K562 (cell line): ENCODE data around the gene FSTL4. TPM values are rescaled to one million over a fixed set of nuclear protein-coding genes. Genes with fewer than 3 reads are reported as not detected.
A peak's percentile ranks its signal among the peaks of the same experiment; 100 is the strongest.

Source experiments
- ATAC-seq: fragments of 200-7000 bp; cut with Tn5 transposase; 3 replicates; pipeline ENCODE4 v1.9.1; 2020; ENCODE audit warnings: moderate library complexity
- BruUV-seq: library from RNA; stranded (reverse); fragments of 400-500 nt; replicated peaks from 2 replicates; lab custom pipeline; 2021; lab: Mats Ljungman, UMichigan
- CTCF ChIA-PET: fragments of 300-600 bp; formaldehyde crosslinking; extraction: SDS; loops from one replicate; lab custom pipeline; 2021; ENCODE audit warnings: low intra/inter-chr PET ratio; lab: Yijun Ruan, JAX
- POLR2A ChIA-PET: fragments of 300-600, 350-650 bp; sonication (Branson Sonifier 250); formaldehyde crosslinking; extraction: SDS; loops from one replicate; lab custom pipeline; 2021; ENCODE audit warnings: antibody characterized with exemption, inconsistent platforms; lab: Yijun Ruan, JAX
- DNase-seq, 4 experiments: peaks; one replicate each; pipeline versions ENCODE4 v3.0.0 to v3.0.0-alpha.2; 2011 to 2018; ENCODE audit warnings: low spot score in 3 of 4, mixed read lengths in 3 of 4; ENCODE audit errors: extremely low read depth in 1 of 4
- FAIRE-seq: peaks from 2 replicates; lab custom pipeline; 2011; peaks lifted over from hg19 to GRCh38; lab: Jason Lieb, UNC
- H2AFZ ChIP-seq: 2 replicates; pipeline ENCODE4 v1.6.0; 2011; ENCODE audit warnings: low read depth, low read length, control low read depth, inconsistent platforms
- H3K27ac ChIP-seq: fragments of 200-600 bp; 3 replicates; pipeline ENCODE4 v1.8.0; 2011; ENCODE audit warnings: low read depth, mild to moderate bottlenecking, control low read depth, inconsistent platforms, low read length, moderate library complexity, mixed read lengths; ENCODE audit errors: extremely low read depth
- H3K27me3 ChIP-seq, 2 experiments: fragments of 300-600 bp in 1 of 2; 2 replicates in 1 of 2; 3 replicates in 1 of 2; pipeline versions ENCODE4 v1.6.0 to v1.8.0; 2011; ENCODE audit warnings: inconsistent platforms in 2 of 2, low read length in 2 of 2, mild to moderate bottlenecking in 1 of 2, mixed read lengths in 1 of 2, moderate library complexity in 1 of 2; ENCODE audit not compliant: control insufficient read depth in 2 of 2, insufficient read depth in 2 of 2
- H3K36me3 ChIP-seq: fragments of 300-600 bp; 3 replicates; pipeline ENCODE4 v1.8.0; 2011; ENCODE audit warnings: mild to moderate bottlenecking, low read length, inconsistent platforms; ENCODE audit not compliant: control insufficient read depth, insufficient read depth
- H3K4me1 ChIP-seq, 2 experiments: fragments of 200-600 bp in 1 of 2; replicated peaks in 1 of 2; 2 replicates in 1 of 2; 3 replicates in 1 of 2; pipeline versions ENCODE4 v1.5.1 to v1.8.0; 2011; ENCODE audit warnings: inconsistent platforms in 2 of 2, low read length in 2 of 2, mild to moderate bottlenecking in 1 of 2, mixed read lengths in 1 of 2, moderate library complexity in 1 of 2; ENCODE audit not compliant: control insufficient read depth in 2 of 2, insufficient read depth in 2 of 2
- H3K4me2 ChIP-seq: 2 replicates; pipeline ENCODE4 v1.6.1; 2011; ENCODE audit warnings: low read length, control low read depth, inconsistent platforms, mixed read lengths; ENCODE audit not compliant: insufficient read depth
- H3K4me3 ChIP-seq: fragments of 200-600 bp; sonication (generic), shearing (Covaris generic); 2 replicates; pipeline ENCODE4 v1.5.1; 2016; ENCODE audit warnings: control low read depth, inconsistent platforms
- H3K79me2 ChIP-seq: fragments of 200-600 bp; 3 replicates; pipeline ENCODE4 v1.8.0; 2011; ENCODE audit warnings: low read length, inconsistent platforms; ENCODE audit not compliant: control insufficient read depth, insufficient read depth
- H3K9ac ChIP-seq, 2 experiments: 2 replicates each; pipeline versions ENCODE4 v1.6.0 to v1.6.1; 2011; ENCODE audit warnings: low read depth in 2 of 2, low read length in 2 of 2, control low read depth in 1 of 2, inconsistent platforms in 1 of 2, mild to moderate bottlenecking in 1 of 2, mixed read lengths in 1 of 2; ENCODE audit not compliant: insufficient read depth in 1 of 2
- H3K9me1 ChIP-seq: one replicate; pipeline ENCODE4 v1.6.0; 2011; ENCODE audit warnings: inconsistent platforms, mild to moderate bottlenecking, low read length, moderate library complexity; ENCODE audit not compliant: control insufficient read depth, insufficient read depth
- H3K9me3 ChIP-seq: replicated peaks from 2 replicates; pipeline ENCODE4 v1.5.1; 2011; ENCODE audit warnings: low read depth, low read length, inconsistent platforms; ENCODE audit not compliant: control insufficient read depth, insufficient read depth
- H4K20me1 ChIP-seq: replicated peaks from 2 replicates; pipeline ENCODE4 v1.6.1; 2011; ENCODE audit warnings: low read length, inconsistent platforms, mixed read lengths; ENCODE audit not compliant: control insufficient read depth, insufficient read depth
- MTF1 ChIP-seq: fragments of 250-450 bp; sonication (Bioruptor Pico); IDR thresholded peaks from 2 replicates; pipeline ENCODE4 v1.9.0; 2021; ENCODE audit warnings: moderate library complexity, mild to moderate bottlenecking, inconsistent platforms, borderline replicate concordance
- RAD21 ChIP-seq, 2 experiments: fragments of 250-450 bp in 1 of 2; fragments of 450-650 bp in 1 of 2; sonication (Bioruptor Pico) in 1 of 2; formaldehyde crosslinking in 1 of 2; IDR thresholded peaks in 1 of 2; conservative IDR thresholded peaks in 1 of 2; 2 replicates each; pipeline versions ENCODE4 v1.4.0 to v1.8.0; 2020 to 2022; ENCODE audit warnings: mild to moderate bottlenecking in 2 of 2, moderate library complexity in 1 of 2
- RBM25 ChIP-seq: fragments of 200-400 bp; formaldehyde crosslinking; IDR thresholded peaks from 2 replicates; pipeline ENCODE4 v1.6.1; 2018; ENCODE audit warnings: low read length, low read depth, moderate library complexity; ENCODE audit not compliant: severe bottlenecking
- RUNX1 ChIP-seq: sonication (generic); IDR thresholded peaks from 2 replicates; pipeline ENCODE4 v1.6.1; 2016; ENCODE audit warnings: antibody characterized with exemption, low read depth
- THAP12 ChIP-seq: fragments of 250-450 bp; sonication (Bioruptor Pico); IDR thresholded peaks from 2 replicates; pipeline ENCODE4 v1.9.0; 2021; ENCODE audit warnings: mild to moderate bottlenecking, inconsistent platforms
- ZFP36 ChIP-seq: fragments of 150-350 bp; IDR thresholded peaks from 2 replicates; pipeline ENCODE4 v1.6.1; 2018; ENCODE audit warnings: low read length, low read depth; ENCODE audit not compliant: partially characterized antibody
- WGBS: fragments of 100-300 bp; shearing (Covaris generic); methylation state at CpG from one replicate; pipeline ENCODE4 v1.1.6; 2016; ENCODE audit warnings: low coverage, mixed read lengths; ENCODE audit not compliant: insufficient coverage; ENCODE audit errors: missing lambda C conversion rate; 5-methylcytosine and 5-hydroxymethylcytosine counted together
- in situ Hi-C: fragments of 300-500 bp; cut with MboI; formaldehyde crosslinking; loops from 4 replicates; pipeline ENCODE4 v1.15.0; 2018; ENCODE audit warnings: inconsistent platforms, mixed read lengths
- intact Hi-C: fragments of 100-400 bp; cut with micrococcal nuclease; formaldehyde crosslinking; loops from 2 replicates; pipeline ENCODE4 v1.14.2; 2022
- polyA plus RNA-seq, 8 experiments: library from polyadenylated mRNA; depleted of rRNA in 4 of 8; stranded (reverse) in 5 of 8; unstranded in 3 of 8; fragments of >200 nt; fragmentation: Nextera tagmentation in 2 of 8; fragmentation: Illumina TruSeq in 1 of 8; extraction: Ambion mirVana in 2 of 8; extraction: Trizol in 1 of 8; gene quantifications; 2 replicates each; pipeline versions ENCODE4 v1.2.1 to v1.2.3, GENCODE V29; 2011 to 2014; ENCODE audit warnings: inconsistent platforms in 1 of 8, missing spikeins in 1 of 8
- total RNA-seq, 7 experiments: library from RNA; depleted of rRNA in 6 of 7; stranded (reverse); fragments of >200 nt in 6 of 7; fragmentation: Illumina TruSeq in 2 of 7; extraction: Trizol in 2 of 7; gene quantifications; 2 replicates each; pipeline versions ENCODE4 v1.2.1 to v1.2.3, GENCODE V29; 2011 to 2021; ENCODE audit warnings: low replicate concordance in 1 of 7

FSTL4 gene
- total and polyA plus RNA-seq, 9 of the 15 experiments (the other 6 are each of a cell fraction or from before 2014, with no cell fraction given): 0.08 to 0.18 (median 0.10) TPM; not detected in 5

DNA sequence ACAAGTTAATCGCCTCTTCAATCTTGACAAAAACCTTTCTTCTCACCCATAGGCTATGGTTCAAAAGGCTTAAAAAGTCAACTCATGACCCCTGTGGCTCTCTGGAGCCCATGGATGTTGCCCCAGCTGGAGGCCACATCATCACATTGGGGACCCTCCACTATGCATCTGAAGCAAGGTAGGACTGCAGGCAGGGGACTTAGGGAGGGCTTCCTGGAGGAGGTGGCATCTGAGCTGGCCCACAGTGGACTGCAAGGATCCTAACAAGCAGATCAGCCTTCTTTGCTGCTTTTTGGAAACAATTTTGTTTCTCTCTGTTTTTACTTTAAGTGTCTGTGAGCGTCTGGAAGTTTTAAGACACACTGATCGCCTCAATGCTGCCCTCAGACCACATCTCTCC, 325.9 kb downstream of the FSTL4 start:
- Histone ChIP-seq H4K20me1 (peaks cover 5% of the 10 kb centered on the region; the same call in 1 of the 2 replicates), H3K9ac (no peak overlapping the region), H3K79me2 (no peaks in the 10 kb centered on the region), H3K9me1 (no peaks in the 10 kb centered on the region), H3K36me3 (no peaks in the 10 kb centered on the region), H3K4me2 (no peak overlapping the region), H2AFZ (no peak overlapping the region), H3K9me3 (no peaks in the 10 kb centered on the region), H3K4me1 (no peaks in the 10 kb centered on the region), H3K27ac (no peak overlapping the region), H3K4me3 (no peak overlapping the region), H3K27me3 (peaks cover 0 to 32% of the 10 kb centered on the region in 2 experiments; a peak in 3 of 5 replicates)
- WGBS: 4% methylated on average over 3 of the region's 3 CpGs
- DNase-seq (no peak), ATAC-seq (no peak), FAIRE-seq (no peak)
- in situ Hi-C loops (no loop called here), intact Hi-C loops (no loop called here)
- POLR2A ChIA-PET: interaction anchor here (0.6 to 1.6 kb wide), 2 partner anchors 13 to 165 kb away, joined by 3 to 4 read pairs; no protein-coding TSS in a partner anchor
- CTCF ChIA-PET: interaction anchor here (0.6 to 1.8 kb wide), 2 partner anchors 175 to 1097 kb away, joined by 4 to 13 read pairs; no protein-coding TSS in a partner anchor
- TF ChIP-seq MTF1 (CRISPR knock-in tag) (no peak), THAP12 (CRISPR knock-in tag) (no peak), RUNX1 (no peak), RBM25 (peak; percentile 32), RAD21 (CRISPR knock-in tag; conservative IDR thresholded peaks at IDR 0.05 in 1 of 2, IDR thresholded peaks at IDR 0.05 in 1 of 2) (no peak), ZFP36 (peak; percentile 89)
- no TSS peak for BruUV-seq
